WTC11 (cell line): ENCODE results near the gene NDUFS4. TPM values are rescaled to one million over a fixed set of nuclear protein-coding genes. Genes with fewer than 3 reads are reported as not detected.
"Not testable (repeated sequence)": the region's sequence is repeated elsewhere in the genome, so short reads cannot be mapped to it uniquely, and the experiment has no call there.

Experiments used
- ATAC-seq: fragments of 200-7000 bp; cut with Tn5 transposase; 2 replicates; pipeline ENCODE4 v1.10.0; 2021; ENCODE audit warnings: mild to moderate bottlenecking, moderate library complexity
- CTCF ChIA-PET: fragments of 300-600 bp; sonication (Branson Sonifier 250); formaldehyde crosslinking; loops from one replicate; lab custom pipeline; 2021; ENCODE audit warnings: antibody characterized with exemption; lab: Charles Lee
- POLR2A ChIA-PET: fragments of 350-600 bp; sonication (Branson Sonifier 250); formaldehyde crosslinking; loops from one replicate; lab custom pipeline; 2021; ENCODE audit warnings: antibody characterized with exemption; lab: Charles Lee
- DNase-seq: peaks from one replicate; pipeline ENCODE4 v3.0.0; 2021; ENCODE audit warnings: low spot score
- H3K27ac Mint-ChIP-seq: 2 replicates; pipeline ENCODE4 v1.8.0; 2021; ENCODE audit warnings: mixed read lengths
- H3K27me3 Mint-ChIP-seq: 2 replicates; pipeline ENCODE4 v1.8.0; 2021; ENCODE audit warnings: low read depth, mild to moderate bottlenecking, moderate library complexity, mixed read lengths
- H3K36me3 Mint-ChIP-seq: 2 replicates; pipeline ENCODE4 v1.8.0; 2021; ENCODE audit warnings: mixed read lengths
- H3K4me1 Mint-ChIP-seq: 2 replicates; pipeline ENCODE4 v1.8.0; 2022; ENCODE audit warnings: mixed read lengths
- H3K4me3 Mint-ChIP-seq: 2 replicates; pipeline ENCODE4 v1.8.0; 2021; ENCODE audit warnings: mild to moderate bottlenecking, moderate library complexity, mixed read lengths
- H3K9me3 Mint-ChIP-seq: 2 replicates; pipeline ENCODE4 v1.8.0; 2021; ENCODE audit warnings: mixed read lengths
- ARID4B ChIP-seq: sonication (generic); formaldehyde crosslinking; IDR thresholded peaks from 2 replicates; pipeline ENCODE4 v1.8.0; 2023; ENCODE audit warnings: missing genetic modification reagents, mild to moderate bottlenecking, borderline replicate concordance
- ATF6 ChIP-seq: sonication (generic); formaldehyde crosslinking; IDR thresholded peaks from 2 replicates; pipeline ENCODE4 v1.8.1; 2023; ENCODE audit warnings: mild to moderate bottlenecking, missing genetic modification reagents
- CREB1 ChIP-seq: sonication (generic); formaldehyde crosslinking; IDR thresholded peaks from 2 replicates; pipeline ENCODE4 v1.8.0; 2023; ENCODE audit warnings: mild to moderate bottlenecking, missing genetic modification reagents
- CREM ChIP-seq: sonication (generic); formaldehyde crosslinking; IDR thresholded peaks from 2 replicates; pipeline ENCODE4 v1.8.1; 2022; ENCODE audit warnings: mild to moderate bottlenecking, missing genetic modification reagents, moderate library complexity
- FOXP1 ChIP-seq: sonication (generic); formaldehyde crosslinking; IDR thresholded peaks from 2 replicates; pipeline ENCODE4 v1.8.0; 2022; ENCODE audit warnings: missing genetic modification reagents, mild to moderate bottlenecking, moderate library complexity, borderline replicate concordance
- JAZF1 ChIP-seq: fragments of 250-450 bp; sonication (Bioruptor Pico); IDR thresholded peaks from 2 replicates; pipeline ENCODE4 v1.9.0; 2021; ENCODE audit warnings: moderate library complexity, mild to moderate bottlenecking, inconsistent platforms
- JUN ChIP-seq: sonication (generic); formaldehyde crosslinking; IDR thresholded peaks from 2 replicates; pipeline ENCODE4 v1.8.0; 2023; ENCODE audit warnings: mild to moderate bottlenecking, missing genetic modification reagents
- KAT7 ChIP-seq: sonication (generic); formaldehyde crosslinking; IDR thresholded peaks from 2 replicates; pipeline ENCODE4 v1.8.1; 2023; ENCODE audit warnings: missing genetic modification reagents, mild to moderate bottlenecking, borderline replicate concordance
- MXD4 ChIP-seq: fragments of 250-450 bp; sonication (Bioruptor Pico); IDR thresholded peaks from 2 replicates; pipeline ENCODE4 v1.8.0; 2021; ENCODE audit warnings: mild to moderate bottlenecking, moderate library complexity, borderline replicate concordance
- SP1 ChIP-seq: sonication (generic); formaldehyde crosslinking; conservative IDR thresholded peaks from 2 replicates; pipeline ENCODE4 v1.8.1; 2022; ENCODE audit warnings: missing genetic modification reagents
- TP53 ChIP-seq: sonication (generic); formaldehyde crosslinking; IDR thresholded peaks from 2 replicates; pipeline ENCODE4 v1.8.1; 2023; ENCODE audit warnings: mild to moderate bottlenecking, missing genetic modification reagents
- ZNF263 ChIP-seq: sonication (generic); formaldehyde crosslinking; IDR thresholded peaks from 2 replicates; pipeline ENCODE4 v1.8.1; 2022; ENCODE audit warnings: low read depth, mild to moderate bottlenecking, moderate library complexity, missing genetic modification reagents
- ZNF416 ChIP-seq: fragments of 250-450 bp; sonication (Bioruptor Pico); IDR thresholded peaks from 2 replicates; pipeline ENCODE4 v1.9.0; 2021; ENCODE audit warnings: mild to moderate bottlenecking, inconsistent platforms
- total RNA-seq: library from RNA; stranded (reverse); gene quantifications from 3 replicates; pipeline ENCODE4 v1.2.3, GENCODE V29; 2021
- TF ChIP-seq, protein P1 (sequence below): fragments of 250-450 bp; sonication (Bioruptor Pico); IDR thresholded peaks from 2 replicates; pipeline ENCODE4 v1.9.0; 2021; ENCODE audit warnings: mild to moderate bottlenecking

Gene NDUFS4
- total RNA-seq, 1 experiment from 2014 or later, result 68.5 TPM

DNA sequence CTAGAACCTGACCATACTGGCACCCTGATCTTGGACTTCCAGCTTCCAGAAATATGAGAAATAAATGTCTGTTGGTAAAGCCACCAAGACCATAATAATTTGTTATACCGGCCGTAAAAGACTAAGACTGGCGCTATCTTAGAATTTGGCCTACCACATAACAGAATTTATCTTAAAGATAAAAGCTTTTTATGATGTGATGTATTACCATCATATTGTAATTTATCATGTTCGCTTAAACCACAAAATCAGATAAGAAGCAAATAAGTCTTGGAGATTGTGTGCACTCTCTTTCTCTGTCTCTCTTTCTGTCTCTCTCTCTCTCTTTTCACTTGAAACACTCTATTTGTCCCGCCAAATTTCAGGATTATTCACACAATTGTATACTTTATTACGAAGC lies 44.5 kb upstream of the NDUFS4 start:
- H3K27ac Mint-ChIP-seq, result no peak overlapping the region
- no peaks in the 10 kb centered on the region for H3K4me1 Mint-ChIP-seq
- CTCF ChIA-PET, result no interaction called here
- POLR2A ChIA-PET, result no interaction called here
- H3K4me3 Mint-ChIP-seq, result no peak overlapping the region
- DNase-seq (no peak), ATAC-seq (no peak)
- TF ChIP-seq JUN (CRISPR knock-in tag) (no peak), CREM (CRISPR knock-in tag) (no peak), ZNF263 (CRISPR knock-in tag) (no peak), MXD4 (CRISPR knock-in tag) (no peak), ATF6 (CRISPR knock-in tag) (no peak), SP1 (CRISPR knock-in tag) (no peak), KAT7 (CRISPR knock-in tag) (no peak), ZNF416 (CRISPR knock-in tag) (no peak)
- TF ChIP-seq, protein P1, sequence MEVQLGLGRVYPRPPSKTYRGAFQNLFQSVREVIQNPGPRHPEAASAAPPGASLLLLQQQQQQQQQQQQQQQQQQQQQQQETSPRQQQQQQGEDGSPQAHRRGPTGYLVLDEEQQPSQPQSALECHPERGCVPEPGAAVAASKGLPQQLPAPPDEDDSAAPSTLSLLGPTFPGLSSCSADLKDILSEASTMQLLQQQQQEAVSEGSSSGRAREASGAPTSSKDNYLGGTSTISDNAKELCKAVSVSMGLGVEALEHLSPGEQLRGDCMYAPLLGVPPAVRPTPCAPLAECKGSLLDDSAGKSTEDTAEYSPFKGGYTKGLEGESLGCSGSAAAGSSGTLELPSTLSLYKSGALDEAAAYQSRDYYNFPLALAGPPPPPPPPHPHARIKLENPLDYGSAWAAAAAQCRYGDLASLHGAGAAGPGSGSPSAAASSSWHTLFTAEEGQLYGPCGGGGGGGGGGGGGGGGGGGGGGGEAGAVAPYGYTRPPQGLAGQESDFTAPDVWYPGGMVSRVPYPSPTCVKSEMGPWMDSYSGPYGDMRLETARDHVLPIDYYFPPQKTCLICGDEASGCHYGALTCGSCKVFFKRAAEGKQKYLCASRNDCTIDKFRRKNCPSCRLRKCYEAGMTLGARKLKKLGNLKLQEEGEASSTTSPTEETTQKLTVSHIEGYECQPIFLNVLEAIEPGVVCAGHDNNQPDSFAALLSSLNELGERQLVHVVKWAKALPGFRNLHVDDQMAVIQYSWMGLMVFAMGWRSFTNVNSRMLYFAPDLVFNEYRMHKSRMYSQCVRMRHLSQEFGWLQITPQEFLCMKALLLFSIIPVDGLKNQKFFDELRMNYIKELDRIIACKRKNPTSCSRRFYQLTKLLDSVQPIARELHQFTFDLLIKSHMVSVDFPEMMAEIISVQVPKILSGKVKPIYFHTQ (CRISPR knock-in tag), result no peak
- H3K27me3 Mint-ChIP-seq, result no peaks in the 10 kb centered on the region
- H3K9me3 Mint-ChIP-seq, result peaks cover 20% of the 10 kb centered on the region
- peaks cover under 1% of the 10 kb centered on the region; the same call in 1 of the 2 replicates for H3K36me3 Mint-ChIP-seq

GRCh38 chr5:53520813-53521212 lies 39.6 kb upstream of the NDUFS4 start:
- no peaks in the 10 kb centered on the region for H3K4me1 Mint-ChIP-seq
- H3K27ac Mint-ChIP-seq, result no peak overlapping the region

DNA sequence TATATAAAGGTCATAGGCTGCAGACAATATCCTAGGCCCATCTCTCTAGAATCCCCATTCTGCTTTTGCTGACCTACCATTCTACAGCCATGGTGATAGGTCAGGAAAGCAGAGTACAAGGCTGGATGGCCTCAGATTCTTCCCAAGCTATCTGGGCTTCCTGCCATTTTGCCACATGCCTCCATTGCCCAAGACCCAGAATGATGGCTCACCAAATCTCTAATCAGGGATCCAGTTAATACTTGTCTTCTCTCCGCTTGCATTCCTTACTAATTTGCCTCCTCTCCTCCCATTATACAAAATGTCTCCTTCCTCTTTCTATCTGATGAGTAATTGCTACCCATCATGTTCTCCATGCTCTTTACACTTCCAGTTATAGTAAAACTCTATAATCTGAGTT lies 22.7 kb upstream of the NDUFS4 start:
- Mint-ChIP-seq H3K27me3 (no peaks in the 10 kb centered on the region), H3K36me3 (peaks cover 8% of the 10 kb centered on the region), H3K9me3 (peaks cover 21% of the 10 kb centered on the region), H3K4me3 (no peak overlapping the region), H3K27ac (no peak overlapping the region), H3K4me1 (peaks cover 11% of the 10 kb centered on the region)
- ATAC-seq (no peak), DNase-seq (no peak)
- ChIA-PET CTCF (interaction anchor here (0.7 to 1.5 kb wide), 2 partner anchors 8 to 23 kb away, joined by 3 read pairs; no protein-coding TSS in a partner anchor), POLR2A (no interaction called here)
- TF ChIP-seq JAZF1 (CRISPR knock-in tag) (no peak), ARID4B (CRISPR knock-in tag) (no peak), CREB1 (CRISPR knock-in tag) (no peak)

More at GRCh38 chr5:53520813-53521212, 39.6 kb upstream of the NDUFS4 start:
- DNase-seq (no peak), ATAC-seq (no peak)
- POLR2A ChIA-PET, result no interaction called here
- Mint-ChIP-seq H3K27me3 (no peaks in the 10 kb centered on the region), H3K36me3 (no peaks in the 10 kb centered on the region; the same call in 1 of the 2 replicates)
- TF ChIP-seq FOXP1 (CRISPR knock-in tag) (no peak), TP53 (CRISPR knock-in tag) (no peak)
- TF ChIP-seq, all 79 proteins: peak for 0
- Mint-ChIP-seq H3K4me3 (no peak overlapping the region), H3K9me3 (peaks cover 28% of the 10 kb centered on the region)
- CTCF ChIA-PET, result no interaction called here

DNA sequence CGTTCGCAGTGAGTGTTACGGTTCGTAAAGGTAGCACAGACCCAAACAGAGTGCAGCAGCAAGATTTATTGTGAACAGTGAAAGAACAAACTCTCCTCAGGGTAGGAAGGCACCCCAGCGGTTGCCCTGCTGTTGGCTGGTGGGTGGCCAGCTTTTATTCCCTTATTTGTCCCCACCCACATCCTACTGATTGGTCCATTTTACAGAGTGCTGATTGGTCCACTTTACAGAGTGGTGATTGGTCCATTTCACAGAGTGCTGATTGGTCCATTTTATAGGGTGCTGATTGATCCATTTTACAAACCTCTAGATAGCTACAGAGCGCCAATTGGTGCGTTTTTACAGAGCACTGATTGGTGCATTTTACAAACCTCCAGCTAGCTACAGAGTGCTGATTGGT lies 19.7 kb upstream of the NDUFS4 start:
- H3K4me3 Mint-ChIP-seq, H3K27ac Mint-ChIP-seq, POLR2A ChIA-PET, DNase-seq, CTCF ChIA-PET, H3K27me3 Mint-ChIP-seq, ATAC-seq, H3K36me3 Mint-ChIP-seq: not testable (repeated sequence)
- H3K9me3 Mint-ChIP-seq, result peaks cover 14% of the 10 kb centered on the region
- peaks cover 39% of the 10 kb centered on the region for H3K4me1 Mint-ChIP-seq
